Sigmoid colon (tissue), 4 donors: ENCODE results near the gene PPP1R12B.
"Not testable (repeated sequence)": the region's sequence is repeated elsewhere in the genome, so short reads cannot be mapped to it uniquely, and the experiment has no call there.

Experiments used
- POLR2AphosphoS5 ChIP-seq, 4 donors: sonication (generic); formaldehyde crosslinking; IDR thresholded peaks; one replicate each; pipeline ENCODE4 v1.6.1; 2017; ENCODE audit warnings: antibody characterized with exemption in 4 of 4
- TF ChIP-seq, protein P1 (sequence below), 4 experiments: fragments of 450-650 bp in 3 of 4; fragments of 200-600 bp in 1 of 4; IDR thresholded peaks; one replicate each; pipeline ENCODE4 v1.5.1; 2016 to 2019; ENCODE audit warnings: antibody characterized with exemption in 4 of 4, mild to moderate bottlenecking in 3 of 4, moderate library complexity in 2 of 4

GRCh38 chr1:202582350-202582749 is 233.9 kb downstream of the PPP1R12B start:
- TF ChIP-seq, protein P1, sequence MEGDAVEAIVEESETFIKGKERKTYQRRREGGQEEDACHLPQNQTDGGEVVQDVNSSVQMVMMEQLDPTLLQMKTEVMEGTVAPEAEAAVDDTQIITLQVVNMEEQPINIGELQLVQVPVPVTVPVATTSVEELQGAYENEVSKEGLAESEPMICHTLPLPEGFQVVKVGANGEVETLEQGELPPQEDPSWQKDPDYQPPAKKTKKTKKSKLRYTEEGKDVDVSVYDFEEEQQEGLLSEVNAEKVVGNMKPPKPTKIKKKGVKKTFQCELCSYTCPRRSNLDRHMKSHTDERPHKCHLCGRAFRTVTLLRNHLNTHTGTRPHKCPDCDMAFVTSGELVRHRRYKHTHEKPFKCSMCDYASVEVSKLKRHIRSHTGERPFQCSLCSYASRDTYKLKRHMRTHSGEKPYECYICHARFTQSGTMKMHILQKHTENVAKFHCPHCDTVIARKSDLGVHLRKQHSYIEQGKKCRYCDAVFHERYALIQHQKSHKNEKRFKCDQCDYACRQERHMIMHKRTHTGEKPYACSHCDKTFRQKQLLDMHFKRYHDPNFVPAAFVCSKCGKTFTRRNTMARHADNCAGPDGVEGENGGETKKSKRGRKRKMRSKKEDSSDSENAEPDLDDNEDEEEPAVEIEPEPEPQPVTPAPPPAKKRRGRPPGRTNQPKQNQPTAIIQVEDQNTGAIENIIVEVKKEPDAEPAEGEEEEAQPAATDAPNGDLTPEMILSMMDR (IDR thresholded peaks at IDR 0.05) = not testable (repeated sequence)
- not testable (repeated sequence) for TF ChIP-seq POLR2AphosphoS5 (IDR thresholded peaks at IDR 0.05)
